K562 (cell line): Measurements from ENCODE around the gene MPND. TPM values are rescaled to one million over a fixed set of nuclear protein-coding genes. Genes with fewer than 3 reads are reported as not detected.

Source experiments
- CHAMP1 ChIP-seq: fragments of 450-650 bp; IDR thresholded peaks from 2 replicates; pipeline ENCODE4 v1.6.1; 2016; ENCODE audit warnings: mild to moderate bottlenecking
- E2F1 ChIP-seq: sonication (generic); formaldehyde crosslinking; IDR thresholded peaks from 2 replicates; pipeline ENCODE4 v1.8.1; 2023; ENCODE audit warnings: mild to moderate bottlenecking, missing genetic modification reagents, moderate library complexity
- E2F6 ChIP-seq, 2 experiments: IDR thresholded peaks; 2 replicates each; pipeline ENCODE4 v1.6.1; 2011; ENCODE audit warnings: borderline replicate concordance in 1 of 2, control low read depth in 1 of 2, low read depth in 1 of 2, low read length in 1 of 2, mild to moderate bottlenecking in 1 of 2, mixed read lengths in 1 of 2, moderate library complexity in 1 of 2; ENCODE audit not compliant: insufficient read depth in 1 of 2, insufficient read length in 1 of 2, poor library complexity in 1 of 2, severe bottlenecking in 1 of 2; ENCODE audit errors: extremely low read depth in 1 of 2
- MCM2 ChIP-seq: fragments of 450-650 bp; IDR thresholded peaks from 2 replicates; pipeline ENCODE4 v1.6.1; 2017; ENCODE audit warnings: low read depth, mild to moderate bottlenecking
- THRA ChIP-seq: fragments of 450-650 bp; IDR thresholded peaks from 2 replicates; pipeline ENCODE4 v1.6.1; 2017; ENCODE audit warnings: mild to moderate bottlenecking, moderate library complexity
- ZNF57 ChIP-seq: fragments of 450-650 bp; formaldehyde crosslinking; IDR thresholded peaks from 2 replicates; pipeline ENCODE4 v1.4.0; 2020; ENCODE audit warnings: mild to moderate bottlenecking, moderate library complexity
- polyA plus RNA-seq, 8 experiments: library from polyadenylated mRNA; depleted of rRNA in 4 of 8; stranded (reverse) in 5 of 8; unstranded in 3 of 8; fragments of >200 nt; fragmentation: Nextera tagmentation in 2 of 8; fragmentation: Illumina TruSeq in 1 of 8; extraction: Ambion mirVana in 2 of 8; extraction: Trizol in 1 of 8; gene quantifications; 2 replicates each; pipeline versions ENCODE4 v1.2.1 to v1.2.3, GENCODE V29; 2011 to 2014; ENCODE audit warnings: inconsistent platforms in 1 of 8, missing spikeins in 1 of 8
- total RNA-seq, 7 experiments: library from RNA; depleted of rRNA in 6 of 7; stranded (reverse); fragments of >200 nt in 6 of 7; fragmentation: Illumina TruSeq in 2 of 7; extraction: Trizol in 2 of 7; gene quantifications; 2 replicates each; pipeline versions ENCODE4 v1.2.1 to v1.2.3, GENCODE V29; 2011 to 2021; ENCODE audit warnings: low replicate concordance in 1 of 7

Gene MPND
- total and polyA plus RNA-seq, 9 of the 15 experiments (the other 6 are each of a cell fraction or from before 2014, with no cell fraction given): 0.25 to 14.0 (median 3.9) TPM

GRCh38 chr19:4373601-4374497 lies 30.5 kb downstream of the MPND start (continued):
- TF ChIP-seq THRA (no peak), E2F6 (IDR thresholded peaks at IDR 0.05; ENCODE audit: borderline replicate concordance in 1 of 2, extremely low read depth in 1 of 2, insufficient read depth in 1 of 2, insufficient read length in 1 of 2, low read depth in 1 of 2, low read length in 1 of 2, poor library complexity in 1 of 2, severe bottlenecking in 1 of 2) (no peak), ZNF57 (no peak), MCM2 (no peak), E2F1 (CRISPR knock-in tag) (0 out of 2 replicates have a peak, but pooled peaks have one; percentile 43), CHAMP1 (no peak)
- TF ChIP-seq, all 486 proteins: peak for 10
